ENCODE measurements around the gene UGT1A8.

DNA sequence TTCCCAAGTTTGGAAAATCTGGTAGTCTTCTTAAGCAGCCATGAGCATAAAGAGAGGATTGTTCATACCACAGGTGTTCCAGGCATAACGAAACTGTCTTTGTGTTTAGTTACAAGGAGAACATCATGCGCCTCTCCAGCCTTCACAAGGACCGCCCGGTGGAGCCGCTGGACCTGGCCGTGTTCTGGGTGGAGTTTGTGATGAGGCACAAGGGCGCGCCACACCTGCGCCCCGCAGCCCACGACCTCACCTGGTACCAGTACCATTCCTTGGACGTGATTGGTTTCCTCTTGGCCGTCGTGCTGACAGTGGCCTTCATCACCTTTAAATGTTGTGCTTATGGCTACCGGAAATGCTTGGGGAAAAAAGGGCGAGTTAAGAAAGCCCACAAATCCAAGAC lies 154.7 kb downstream of the UGT1A8 start:
- TF ChIP-seq, protein P1, sequence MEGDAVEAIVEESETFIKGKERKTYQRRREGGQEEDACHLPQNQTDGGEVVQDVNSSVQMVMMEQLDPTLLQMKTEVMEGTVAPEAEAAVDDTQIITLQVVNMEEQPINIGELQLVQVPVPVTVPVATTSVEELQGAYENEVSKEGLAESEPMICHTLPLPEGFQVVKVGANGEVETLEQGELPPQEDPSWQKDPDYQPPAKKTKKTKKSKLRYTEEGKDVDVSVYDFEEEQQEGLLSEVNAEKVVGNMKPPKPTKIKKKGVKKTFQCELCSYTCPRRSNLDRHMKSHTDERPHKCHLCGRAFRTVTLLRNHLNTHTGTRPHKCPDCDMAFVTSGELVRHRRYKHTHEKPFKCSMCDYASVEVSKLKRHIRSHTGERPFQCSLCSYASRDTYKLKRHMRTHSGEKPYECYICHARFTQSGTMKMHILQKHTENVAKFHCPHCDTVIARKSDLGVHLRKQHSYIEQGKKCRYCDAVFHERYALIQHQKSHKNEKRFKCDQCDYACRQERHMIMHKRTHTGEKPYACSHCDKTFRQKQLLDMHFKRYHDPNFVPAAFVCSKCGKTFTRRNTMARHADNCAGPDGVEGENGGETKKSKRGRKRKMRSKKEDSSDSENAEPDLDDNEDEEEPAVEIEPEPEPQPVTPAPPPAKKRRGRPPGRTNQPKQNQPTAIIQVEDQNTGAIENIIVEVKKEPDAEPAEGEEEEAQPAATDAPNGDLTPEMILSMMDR (IDR thresholded peaks at IDR 0.05): no peak
- no peak for TF ChIP-seq POLR2A (IDR thresholded peaks at IDR 0.05)
